COLO668 (cell line): Measurements from ENCODE around the gene PLA2G2D.

Experiments
- DNase-seq: peaks from one replicate; lab custom pipeline; 2025; ENCODE audit not compliant: unreplicated experiment; lab: John Stamatoyannopoulos, UW

The PLA2G2D gene

GRCh38 chr1:20119347-20119746, at the start of gene PLA2G2D:
TSS of gene PLA2G2D (minus strand) at chr1:20119536. CDS start at chr1:20119498, 38 bp downstream.
- no peak for DNase-seq

- no peak for DNase-seq
Measured at GRCh38 chr1:20168564-20169491, 49.5 kb upstream of the PLA2G2D start.

- no peak for DNase-seq
Measured at GRCh38 chr1:20167126-20167525, 47.8 kb upstream of the PLA2G2D start.

GRCh38 chr1:20166051-20166450, 46.7 kb upstream of the PLA2G2D start:
- no peak for DNase-seq

- DNase-seq: no peak
Measured at GRCh38 chr1:20165522-20165951, 46.2 kb upstream of the PLA2G2D start.

- no peak for DNase-seq
Measured at GRCh38 chr1:20164694-20165202, 45.4 kb upstream of the PLA2G2D start.

GRCh38 chr1:20160034-20160433, 40.7 kb upstream of the PLA2G2D start:
- no peak for DNase-seq

- no peak for DNase-seq
Measured at GRCh38 chr1:20158358-20159070, 39.2 kb upstream of the PLA2G2D start.

- no peak for DNase-seq
Measured at GRCh38 chr1:20154301-20154831, 35.0 kb upstream of the PLA2G2D start.

GRCh38 chr1:20153000-20153418, 33.7 kb upstream of the PLA2G2D start:
- no peak for DNase-seq

GRCh38 chr1:20152599-20152930, 33.2 kb upstream of the PLA2G2D start:
- DNase-seq: no peak

- DNase-seq: peak; percentile 77
Measured at GRCh38 chr1:20151906-20152598, 32.7 kb upstream of the PLA2G2D start.

GRCh38 chr1:20150969-20151368, 31.6 kb upstream of the PLA2G2D start:
- no peak for DNase-seq

GRCh38 chr1:20150326-20150705, 31.0 kb upstream of the PLA2G2D start:
- no peak for DNase-seq

GRCh38 chr1:20149601-20150325, 30.4 kb upstream of the PLA2G2D start:
- no peak for DNase-seq

- no peak for DNase-seq
Measured at GRCh38 chr1:20148571-20149500, 29.5 kb upstream of the PLA2G2D start.

- no peak for DNase-seq
Measured at GRCh38 chr1:20147846-20148570, 28.7 kb upstream of the PLA2G2D start.

GRCh38 chr1:20143734-20144565, 24.6 kb upstream of the PLA2G2D start:
- DNase-seq: no peak
